Spleen (tissue), 7 donors: Measurements from ENCODE around the gene DDAH1.

ENCODE experiments used
- CTCF ChIP-seq, 11 experiments: fragments of 200-600 bp in 7 of 11; fragments of 450-650 bp in 4 of 11; sonication (generic) in 4 of 11; IDR thresholded peaks in 8 of 11; conservative IDR thresholded peaks in 3 of 11; 1 replicate in 7 of 11; 2 replicates in 4 of 11; pipeline versions ENCODE4 v1.4.0 to v1.8.0; 2016 to 2021; ENCODE audit warnings: antibody characterized with exemption in 11 of 11, inconsistent platforms in 4 of 11, mild to moderate bottlenecking in 1 of 11
- POLR2AphosphoS5 ChIP-seq, 3 donors: sonication (generic); formaldehyde crosslinking; IDR thresholded peaks; one replicate each; pipeline ENCODE4 v1.5.1; 2017; ENCODE audit warnings: antibody characterized with exemption in 3 of 3
- donor health status: DM: no; HTN: no; CAD: no; lungs with moderate emphysema.
- donor health status: DM: no; HTN: no; CAD: no.
- donor health status: DM: no; HTN: no; CAD: no.

GRCh38 chr1:85437139-85437538 lies 27.8 kb downstream of the DDAH1 start:
- no peak for TF ChIP-seq CTCF (IDR thresholded peaks at IDR 0.05 in 8 of 11, conservative IDR thresholded peaks at IDR 0.05 in 3 of 11)
- TF ChIP-seq POLR2AphosphoS5 (IDR thresholded peaks at IDR 0.05): no peak
